ENCODE results near the gene VPS54.

- TF ChIP-seq CTCF (IDR thresholded peaks at IDR 0.05) (no peak), POLR2A (IDR thresholded peaks at IDR 0.05) (no peak), EP300 (IDR thresholded peaks at IDR 0.05) (no peak)
These were observed 176.8 kb downstream of the VPS54 start for GRCh38 chr2:63842149-63843061.

All from suprapubic skin (tissue), 3 donors.